ENCODE results near the gene ITGA5.
A peak's percentile ranks its signal among the peaks of the same experiment; 100 is the strongest.

ITGA5 gene

DNA sequence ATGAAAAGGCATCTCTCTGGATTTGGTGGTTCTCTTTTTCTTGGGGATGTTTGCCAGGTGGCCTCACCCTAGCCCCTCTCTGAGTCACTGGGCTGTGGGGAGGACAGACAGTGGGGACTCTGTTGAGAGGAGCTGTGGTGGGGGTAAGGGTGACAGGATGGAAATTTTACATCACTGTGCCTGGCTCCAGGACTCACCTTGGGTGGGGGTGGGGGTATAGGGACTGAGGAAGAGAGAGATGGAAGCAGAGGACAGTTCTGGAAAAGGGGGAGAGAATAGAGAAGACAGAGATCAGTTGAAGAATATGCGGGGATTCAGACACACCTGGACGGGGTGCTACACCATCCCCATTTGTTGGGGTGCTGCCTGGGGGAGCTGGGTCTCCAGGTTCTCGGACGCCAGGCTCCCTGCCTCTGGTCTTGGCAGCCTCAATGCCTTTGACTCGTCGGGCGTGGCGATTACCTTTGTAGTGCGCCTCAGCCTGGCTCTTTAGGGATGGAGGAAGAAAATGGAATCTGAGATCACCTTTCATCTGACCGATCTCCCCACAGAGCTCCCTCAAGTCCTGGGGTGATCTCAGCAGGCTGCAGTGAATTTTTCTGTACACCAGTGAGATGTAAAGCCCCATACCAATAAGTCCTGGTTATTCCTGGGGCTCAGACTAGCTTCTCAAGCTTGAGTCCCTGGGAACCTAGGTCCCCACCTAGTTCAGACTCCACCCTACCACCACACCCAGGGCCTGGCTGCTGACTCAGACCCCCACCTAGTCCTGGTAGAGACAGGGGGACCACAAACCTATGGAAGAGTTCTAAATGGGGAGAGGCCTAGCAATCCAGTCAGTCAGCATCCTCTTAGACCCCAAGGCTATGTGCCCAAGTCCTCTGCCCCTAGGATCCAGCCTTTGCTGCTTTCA, 45.2 kb downstream of the ITGA5 start:
- Histone ChIP-seq H3K27me3 (replicated peaks; ENCODE audit: control insufficient read depth, insufficient read depth, low read length, poor library complexity, severe bottlenecking) (no peaks in the 10 kb centered on the region), H3K4me3 (ENCODE audit: insufficient read depth, low read depth, low read length, poor library complexity, severe bottlenecking) (no peak overlapping the region), H3K4me1 (ENCODE audit: control insufficient read depth, insufficient read depth, low read length, poor library complexity, severe bottlenecking) (peaks cover 11% of the 10 kb centered on the region), H3K9me3 (ENCODE audit: control insufficient read depth, low read length) (no peaks in the 10 kb centered on the region), H3K36me3 (ENCODE audit: control insufficient read depth, insufficient read depth, low read length) (no peaks in the 10 kb centered on the region), H3K27ac (ENCODE audit: insufficient read depth, low read length, poor library complexity, severe bottlenecking) (no peak overlapping the region)
- no peak for DNase-seq

DNA sequence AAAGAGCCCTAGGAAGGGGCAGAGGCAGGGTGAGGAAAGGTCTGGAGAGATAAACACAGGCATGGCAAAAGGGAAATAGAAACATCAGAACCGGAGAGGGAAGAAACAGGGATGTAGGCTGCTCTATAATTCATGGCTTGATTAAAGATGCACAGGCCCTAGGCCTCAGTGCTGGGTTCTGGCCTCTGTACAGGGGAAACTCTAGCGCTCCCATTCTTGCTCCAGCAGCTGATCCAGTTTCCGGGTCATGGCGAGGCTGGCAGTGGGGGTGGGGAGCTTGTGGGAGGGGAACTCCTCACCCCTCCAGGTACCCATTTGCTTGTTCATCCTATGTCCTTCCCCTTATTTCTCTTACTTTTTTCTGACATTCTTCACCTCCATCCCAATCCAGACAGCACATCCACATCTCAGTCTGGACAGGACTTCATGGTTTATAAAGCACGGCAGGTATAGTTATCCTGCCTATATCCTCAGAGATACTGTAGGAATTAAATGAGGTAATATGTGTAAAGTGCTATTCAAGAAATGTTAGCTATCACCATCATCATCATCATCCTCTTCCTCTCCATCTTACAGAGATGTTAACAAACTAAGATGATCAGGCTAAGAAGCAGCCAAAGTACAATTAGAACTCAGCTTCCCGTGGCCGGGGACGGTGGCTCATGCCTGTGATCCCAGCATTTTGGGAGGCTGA, 46.8 kb downstream of the ITGA5 start:
- Histone ChIP-seq H3K4me1 (ENCODE audit: control insufficient read depth, insufficient read depth, low read length, poor library complexity, severe bottlenecking) (peaks cover 20% of the 10 kb centered on the region), H3K27ac (ENCODE audit: insufficient read depth, low read length, poor library complexity, severe bottlenecking) (no peak overlapping the region), H3K9me3 (ENCODE audit: control insufficient read depth, low read length) (no peaks in the 10 kb centered on the region)

DNA sequence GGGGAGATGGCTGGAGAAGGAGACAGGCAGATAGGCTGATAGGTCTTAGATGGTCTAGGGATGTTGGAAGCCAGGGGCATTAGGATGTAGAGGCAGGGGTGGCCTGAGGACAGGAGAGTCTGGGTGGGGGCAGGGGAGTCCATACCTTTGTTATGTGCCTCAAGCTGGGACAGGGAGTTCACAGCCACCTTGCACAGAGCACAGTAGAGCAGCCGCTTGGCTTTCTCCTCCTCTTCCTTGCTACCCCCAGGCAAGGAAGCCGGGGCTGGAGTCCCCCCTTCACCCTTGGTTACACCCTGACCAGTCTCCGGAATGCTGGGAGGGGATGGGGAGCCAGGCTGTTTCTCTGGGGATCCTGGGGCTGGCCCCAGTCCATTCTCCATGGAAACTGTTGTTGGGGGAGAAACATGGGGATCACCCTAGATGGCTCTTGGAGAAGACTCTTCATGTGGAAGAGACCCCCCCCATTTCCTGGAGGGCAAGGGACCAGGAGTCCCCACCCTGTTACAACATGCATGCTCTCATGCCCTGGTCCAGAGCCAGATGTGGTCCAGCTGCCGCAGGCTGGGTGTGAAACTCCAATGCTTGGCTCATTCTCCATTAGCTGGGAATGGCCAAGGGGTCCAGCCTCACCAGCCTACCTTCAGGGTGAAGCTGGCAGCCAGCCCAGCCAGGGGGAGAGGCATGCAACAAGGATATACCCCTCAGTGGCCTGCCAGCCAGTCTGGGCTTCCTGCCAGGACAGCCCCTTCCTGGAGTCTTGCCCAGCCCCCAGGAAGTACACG, 47.5 kb downstream of the ITGA5 start:
- Histone ChIP-seq H3K36me3 (ENCODE audit: control insufficient read depth, insufficient read depth, low read length) (no peaks in the 10 kb centered on the region), H3K27ac (ENCODE audit: insufficient read depth, low read length, poor library complexity, severe bottlenecking) (no peak overlapping the region), H3K4me3 (ENCODE audit: insufficient read depth, low read depth, low read length, poor library complexity, severe bottlenecking) (no peak overlapping the region), H3K27me3 (replicated peaks; ENCODE audit: control insufficient read depth, insufficient read depth, low read length, poor library complexity, severe bottlenecking) (no peaks in the 10 kb centered on the region), H3K9me3 (ENCODE audit: control insufficient read depth, low read length) (no peaks in the 10 kb centered on the region), H3K4me1 (ENCODE audit: control insufficient read depth, insufficient read depth, low read length, poor library complexity, severe bottlenecking) (peaks cover 20% of the 10 kb centered on the region)
- DNase-seq: no peak

More for the DNA sequence above, 46.8 kb downstream of the ITGA5 start:
- DNase-seq: no peak
- Histone ChIP-seq H3K4me3 (ENCODE audit: insufficient read depth, low read depth, low read length, poor library complexity, severe bottlenecking) (no peak overlapping the region), H3K36me3 (ENCODE audit: control insufficient read depth, insufficient read depth, low read length) (no peaks in the 10 kb centered on the region), H3K27me3 (replicated peaks; ENCODE audit: control insufficient read depth, insufficient read depth, low read length, poor library complexity, severe bottlenecking) (no peaks in the 10 kb centered on the region)

GRCh38 chr12:54370171-54370730, 48.8 kb downstream of the ITGA5 start:
- Histone ChIP-seq H3K9me3 (ENCODE audit: control insufficient read depth, low read length) (no peaks in the 10 kb centered on the region), H3K36me3 (ENCODE audit: control insufficient read depth, insufficient read depth, low read length) (no peaks in the 10 kb centered on the region), H3K4me3 (ENCODE audit: insufficient read depth, low read depth, low read length, poor library complexity, severe bottlenecking) (no peak overlapping the region), H3K4me1 (ENCODE audit: control insufficient read depth, insufficient read depth, low read length, poor library complexity, severe bottlenecking) (peaks cover 20% of the 10 kb centered on the region), H3K27ac (ENCODE audit: insufficient read depth, low read length, poor library complexity, severe bottlenecking) (no peak overlapping the region), H3K27me3 (replicated peaks; ENCODE audit: control insufficient read depth, insufficient read depth, low read length, poor library complexity, severe bottlenecking) (no peaks in the 10 kb centered on the region)
- no peak for DNase-seq

DNA sequence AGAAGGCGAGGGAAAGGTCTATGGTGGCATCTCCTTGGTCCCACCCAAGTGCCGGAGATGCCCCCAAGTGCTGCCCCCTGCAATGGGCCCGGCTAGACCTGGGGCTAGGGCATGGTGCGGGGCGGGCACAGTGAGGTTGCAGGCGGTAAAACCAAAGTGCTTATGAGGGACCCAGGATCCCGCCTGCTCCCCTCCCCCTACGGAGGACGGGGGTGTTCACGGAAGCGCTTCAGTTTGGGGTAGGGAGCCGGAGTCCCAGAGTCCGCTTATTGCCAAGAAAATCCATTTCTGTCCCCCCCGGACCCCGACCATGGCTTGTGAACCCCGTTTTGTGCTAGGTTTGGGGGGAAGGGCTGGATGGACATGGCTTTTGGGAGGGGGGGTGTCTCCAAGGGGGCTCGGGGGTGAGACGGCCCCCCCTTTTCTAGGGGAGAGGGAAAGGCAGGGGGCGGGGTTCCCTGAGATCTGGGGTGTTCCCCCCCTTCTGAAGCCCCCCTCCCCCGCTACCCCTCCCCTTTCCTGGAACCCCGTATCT, 49.4 kb downstream of the ITGA5 start:
- no peak overlapping the region for H3K4me3 ChIP-seq (ENCODE audit: insufficient read depth, low read depth, low read length, poor library complexity, severe bottlenecking)

DNA sequence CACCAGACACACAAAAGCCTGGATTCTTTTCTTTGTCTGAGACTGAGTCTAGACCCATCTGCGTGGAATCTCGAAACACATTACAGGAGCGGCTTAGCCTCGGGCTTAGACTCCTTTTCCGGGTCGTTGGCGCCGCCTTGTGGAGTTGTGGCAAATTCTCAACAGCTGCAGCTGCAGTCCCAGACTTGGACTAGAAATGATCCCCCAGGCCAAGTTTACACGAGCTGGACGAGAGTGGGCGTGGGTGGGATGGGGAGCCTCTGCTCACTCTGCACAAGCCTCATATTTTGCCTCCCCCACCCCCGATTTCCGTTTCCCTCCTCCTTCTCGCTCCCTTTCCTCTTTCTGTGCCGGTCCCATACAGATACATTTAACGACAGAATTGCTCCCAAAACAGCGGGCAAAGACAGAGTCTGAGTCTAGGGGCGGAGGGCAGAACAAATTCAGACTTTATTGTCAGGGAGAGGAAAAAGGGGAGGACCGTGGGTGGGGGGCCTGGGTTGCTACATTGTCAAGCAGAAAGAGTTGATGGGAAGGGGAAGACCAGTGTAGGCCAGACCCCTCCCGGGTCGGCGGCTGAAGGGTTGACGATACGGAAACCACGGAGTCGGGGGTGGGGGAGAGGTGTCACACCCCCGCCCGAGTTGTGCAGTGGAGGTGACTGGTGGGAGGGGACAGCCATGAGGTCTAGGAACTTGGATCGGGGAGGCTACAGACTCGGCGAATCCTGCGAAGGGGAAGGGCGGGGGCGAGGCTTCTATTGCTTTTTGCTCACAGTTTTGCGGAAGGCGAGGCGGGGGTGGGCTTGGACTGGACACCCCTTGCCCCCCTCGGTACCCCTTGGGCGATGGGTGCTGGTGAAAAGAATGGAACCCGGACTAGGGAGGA, 50.1 kb downstream of the ITGA5 start:
- Histone ChIP-seq H3K4me3 (ENCODE audit: insufficient read depth, low read depth, low read length, poor library complexity, severe bottlenecking) (peak overlapping the region; percentile 35), H3K9me3 (ENCODE audit: control insufficient read depth, low read length) (no peaks in the 10 kb centered on the region), H3K4me1 (ENCODE audit: control insufficient read depth, insufficient read depth, low read length, poor library complexity, severe bottlenecking) (peaks cover 28% of the 10 kb centered on the region), H3K36me3 (ENCODE audit: control insufficient read depth, insufficient read depth, low read length) (no peaks in the 10 kb centered on the region), H3K27ac (ENCODE audit: insufficient read depth, low read length, poor library complexity, severe bottlenecking) (no peak overlapping the region), H3K27me3 (replicated peaks; ENCODE audit: control insufficient read depth, insufficient read depth, low read length, poor library complexity, severe bottlenecking) (no peaks in the 10 kb centered on the region)
- DNase-seq: peak; percentile 73 to 79 (median 75)

More for the DNA sequence above, 49.4 kb downstream of the ITGA5 start:
- H3K27me3 ChIP-seq (replicated peaks; ENCODE audit: control insufficient read depth, insufficient read depth, low read length, poor library complexity, severe bottlenecking): no peaks in the 10 kb centered on the region
- peaks cover 22% of the 10 kb centered on the region for H3K4me1 ChIP-seq (ENCODE audit: control insufficient read depth, insufficient read depth, low read length, poor library complexity, severe bottlenecking)
- H3K9me3 ChIP-seq (ENCODE audit: control insufficient read depth, low read length): no peaks in the 10 kb centered on the region
- no peak for DNase-seq
- no peak overlapping the region for H3K27ac ChIP-seq (ENCODE audit: insufficient read depth, low read length, poor library complexity, severe bottlenecking)
- H3K36me3 ChIP-seq (ENCODE audit: control insufficient read depth, insufficient read depth, low read length): no peaks in the 10 kb centered on the region

- no peak for DNase-seq
- Histone ChIP-seq H3K4me1 (ENCODE audit: control insufficient read depth, insufficient read depth, low read length, poor library complexity, severe bottlenecking) (peaks cover 29% of the 10 kb centered on the region), H3K27me3 (replicated peaks; ENCODE audit: control insufficient read depth, insufficient read depth, low read length, poor library complexity, severe bottlenecking) (no peaks in the 10 kb centered on the region), H3K27ac (ENCODE audit: insufficient read depth, low read length, poor library complexity, severe bottlenecking) (no peak overlapping the region), H3K36me3 (ENCODE audit: control insufficient read depth, insufficient read depth, low read length) (no peaks in the 10 kb centered on the region), H3K9me3 (ENCODE audit: control insufficient read depth, low read length) (no peaks in the 10 kb centered on the region), H3K4me3 (ENCODE audit: insufficient read depth, low read depth, low read length, poor library complexity, severe bottlenecking) (peak overlapping the region; percentile 35)
Measured at GRCh38 chr12:54368025-54368708, 50.9 kb downstream of the ITGA5 start.

DNA sequence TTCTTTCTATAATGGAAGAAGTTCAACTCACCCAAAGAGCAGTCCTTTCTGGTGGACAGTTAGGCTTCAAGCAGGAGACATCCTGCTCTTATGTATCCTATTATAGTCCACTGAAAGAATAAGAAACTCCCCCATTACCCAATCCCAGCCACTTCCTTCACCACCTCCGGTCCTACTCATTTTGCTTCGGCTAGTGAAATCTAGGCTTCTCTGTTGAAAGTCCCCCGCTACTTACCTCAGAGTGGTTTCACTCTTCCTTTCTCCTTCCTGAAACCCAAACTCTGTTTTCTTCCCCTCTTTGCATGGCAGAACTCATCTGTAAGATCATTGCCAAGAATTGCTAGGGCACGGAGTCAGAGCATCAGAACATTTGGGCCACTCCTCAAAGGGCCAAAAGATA, 54.7 kb downstream of the ITGA5 start, which contains the start of gene GPR84:
Gene GPR84, minus strand, starts transcription at position 74 of the 400 bp plus-strand sequence. CDS start 635 bp downstream, outside the sequence.
- H3K36me3 ChIP-seq (ENCODE audit: control insufficient read depth, insufficient read depth, low read length): no peaks in the 10 kb centered on the region
- H3K27me3 ChIP-seq (replicated peaks; ENCODE audit: control insufficient read depth, insufficient read depth, low read length, poor library complexity, severe bottlenecking): no peaks in the 10 kb centered on the region
- no peaks in the 10 kb centered on the region for H3K9me3 ChIP-seq (ENCODE audit: control insufficient read depth, low read length)
- no peak for DNase-seq
- H3K4me3 ChIP-seq (ENCODE audit: insufficient read depth, low read depth, low read length, poor library complexity, severe bottlenecking): peak within 1 kb of the TSS; percentile 7
- peaks cover 28% of the 10 kb centered on the region for H3K4me1 ChIP-seq (ENCODE audit: control insufficient read depth, insufficient read depth, low read length, poor library complexity, severe bottlenecking)
- H3K27ac ChIP-seq (ENCODE audit: insufficient read depth, low read length, poor library complexity, severe bottlenecking): peak within 1 kb of the TSS; percentile 1
